Astrocyte (in vitro differentiated cells and primary cell): Measurements from ENCODE around the gene CALM3. TPM values are rescaled to one million over a fixed set of nuclear protein-coding genes. Genes with fewer than 3 reads are reported as not detected.

Source experiments
- DNase-seq: peaks from one replicate; pipeline ENCODE4 v3.0.0-alpha.2; 2010; ENCODE audit warnings: low read depth
- FAIRE-seq: peaks from 2 replicates; lab custom pipeline; 2011; peaks lifted over from hg19 to GRCh38; lab: Jason Lieb, UNC
- H2AFZ ChIP-seq: 2 replicates; pipeline ENCODE4 v1.6.0; 2012; ENCODE audit warnings: low read depth, low read length, inconsistent platforms
- H3K27ac ChIP-seq: 2 replicates; pipeline ENCODE4 v1.5.1; 2011; ENCODE audit warnings: low read depth, low read length, inconsistent platforms
- H3K27me3 ChIP-seq: 2 replicates; pipeline ENCODE4 v1.6.0; 2011; ENCODE audit warnings: low read length, inconsistent platforms; ENCODE audit not compliant: insufficient read depth
- H3K36me3 ChIP-seq: 2 replicates; pipeline ENCODE4 v1.5.1; 2011; ENCODE audit warnings: low read length, inconsistent platforms; ENCODE audit not compliant: insufficient read depth
- H3K4me1 ChIP-seq: 2 replicates; pipeline ENCODE4 v1.5.1; 2011; ENCODE audit warnings: low read length, inconsistent platforms; ENCODE audit not compliant: insufficient read depth
- H3K4me2 ChIP-seq: 2 replicates; pipeline ENCODE4 v1.6.0; 2012; ENCODE audit warnings: low read length, inconsistent platforms
- H3K4me3 ChIP-seq: 2 replicates; pipeline ENCODE4 v1.5.1; 2011; ENCODE audit warnings: low read depth, mild to moderate bottlenecking, low read length, inconsistent platforms; ENCODE audit not compliant: insufficient read depth
- H3K79me2 ChIP-seq: 2 replicates; pipeline ENCODE4 v1.6.0; 2012; ENCODE audit warnings: mild to moderate bottlenecking, low read length, inconsistent platforms; ENCODE audit not compliant: insufficient read depth
- H3K9ac ChIP-seq: 2 replicates; pipeline ENCODE4 v1.6.0; 2012; ENCODE audit warnings: mild to moderate bottlenecking, low read length, inconsistent platforms
- H3K9me3 ChIP-seq: 2 replicates; pipeline ENCODE4 v1.5.1; 2012; ENCODE audit warnings: low read depth, mild to moderate bottlenecking, low read length, inconsistent platforms; ENCODE audit not compliant: insufficient read depth
- H4K20me1 ChIP-seq: 2 replicates; pipeline ENCODE4 v1.6.0; 2012; ENCODE audit warnings: low read length, inconsistent platforms; ENCODE audit not compliant: insufficient read depth
- H3K27ac Mint-ChIP-seq: one replicate; pipeline ENCODE4 v1.8.0; 2021; ENCODE audit warnings: mild to moderate bottlenecking, mixed read lengths; ENCODE audit not compliant: unreplicated experiment
- H3K27me3 Mint-ChIP-seq: one replicate; pipeline ENCODE4 v1.8.0; 2021; ENCODE audit warnings: low read depth, mixed read lengths; ENCODE audit not compliant: unreplicated experiment
- H3K36me3 Mint-ChIP-seq: one replicate; pipeline ENCODE4 v1.8.0; 2021; ENCODE audit warnings: low read depth, mixed read lengths; ENCODE audit not compliant: unreplicated experiment
- H3K4me1 Mint-ChIP-seq: one replicate; pipeline ENCODE4 v1.8.0; 2021; ENCODE audit warnings: low read depth, mixed read lengths; ENCODE audit not compliant: unreplicated experiment
- H3K4me3 Mint-ChIP-seq: one replicate; pipeline ENCODE4 v1.8.0; 2021; ENCODE audit warnings: mild to moderate bottlenecking, moderate library complexity, mixed read lengths; ENCODE audit not compliant: unreplicated experiment
- H3K9me3 Mint-ChIP-seq: one replicate; pipeline ENCODE4 v1.8.0; 2021; ENCODE audit warnings: mild to moderate bottlenecking, mixed read lengths; ENCODE audit not compliant: unreplicated experiment
- EZH2 ChIP-seq: IDR thresholded peaks from 2 replicates; pipeline ENCODE4 v1.6.1; 2012; ENCODE audit warnings: mild to moderate bottlenecking, low read length, inconsistent platforms; ENCODE audit not compliant: insufficient read depth
- total RNA-seq: library from RNA; stranded (reverse); gene quantifications from 2 replicates; pipeline ENCODE4 v1.2.1, GENCODE V29; 2021
- TF ChIP-seq, protein P1 (sequence below): IDR thresholded peaks from 2 replicates; pipeline ENCODE4 v1.5.1; 2011; ENCODE audit warnings: low read depth, mild to moderate bottlenecking, inconsistent platforms, low read length, moderate library complexity; ENCODE audit not compliant: insufficient read depth

Gene CALM3
- total RNA-seq, 1 donor from 2014 or later, result 343 TPM

- no peak for DNase-seq
- Mint-ChIP-seq H3K4me3 (no peak overlapping the region), H3K27me3 (no peaks in the 10 kb centered on the region), H3K27ac (no peak overlapping the region), H3K9me3 (no peaks in the 10 kb centered on the region), H3K4me1 (peaks cover 9% of the 10 kb centered on the region), H3K36me3 (peaks cover 7% of the 10 kb centered on the region)
- H3K4me1 ChIP-seq, result peaks cover 17% of the 10 kb centered on the region
- H3K9ac ChIP-seq, result no peak overlapping the region
- peaks cover 23% of the 10 kb centered on the region for H3K79me2 ChIP-seq
- no peak overlapping the region for H3K27ac ChIP-seq
- no peaks in the 10 kb centered on the region for H3K36me3 ChIP-seq
- H3K4me2 ChIP-seq, result no peak overlapping the region
- TF ChIP-seq, protein P1, sequence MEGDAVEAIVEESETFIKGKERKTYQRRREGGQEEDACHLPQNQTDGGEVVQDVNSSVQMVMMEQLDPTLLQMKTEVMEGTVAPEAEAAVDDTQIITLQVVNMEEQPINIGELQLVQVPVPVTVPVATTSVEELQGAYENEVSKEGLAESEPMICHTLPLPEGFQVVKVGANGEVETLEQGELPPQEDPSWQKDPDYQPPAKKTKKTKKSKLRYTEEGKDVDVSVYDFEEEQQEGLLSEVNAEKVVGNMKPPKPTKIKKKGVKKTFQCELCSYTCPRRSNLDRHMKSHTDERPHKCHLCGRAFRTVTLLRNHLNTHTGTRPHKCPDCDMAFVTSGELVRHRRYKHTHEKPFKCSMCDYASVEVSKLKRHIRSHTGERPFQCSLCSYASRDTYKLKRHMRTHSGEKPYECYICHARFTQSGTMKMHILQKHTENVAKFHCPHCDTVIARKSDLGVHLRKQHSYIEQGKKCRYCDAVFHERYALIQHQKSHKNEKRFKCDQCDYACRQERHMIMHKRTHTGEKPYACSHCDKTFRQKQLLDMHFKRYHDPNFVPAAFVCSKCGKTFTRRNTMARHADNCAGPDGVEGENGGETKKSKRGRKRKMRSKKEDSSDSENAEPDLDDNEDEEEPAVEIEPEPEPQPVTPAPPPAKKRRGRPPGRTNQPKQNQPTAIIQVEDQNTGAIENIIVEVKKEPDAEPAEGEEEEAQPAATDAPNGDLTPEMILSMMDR, result no peak
- no peak for TF ChIP-seq EZH2
- peaks cover 16% of the 10 kb centered on the region for H4K20me1 ChIP-seq
- no peaks in the 10 kb centered on the region for H3K27me3 ChIP-seq
- H3K4me3 ChIP-seq, result no peak overlapping the region
- H3K9me3 ChIP-seq, result no peaks in the 10 kb centered on the region
- no peak for FAIRE-seq
- H2AFZ ChIP-seq, result no peak overlapping the region
Measured at GRCh38 chr19:46598372-46598917, 2.7 kb upstream of the CALM3 start.

DNA sequence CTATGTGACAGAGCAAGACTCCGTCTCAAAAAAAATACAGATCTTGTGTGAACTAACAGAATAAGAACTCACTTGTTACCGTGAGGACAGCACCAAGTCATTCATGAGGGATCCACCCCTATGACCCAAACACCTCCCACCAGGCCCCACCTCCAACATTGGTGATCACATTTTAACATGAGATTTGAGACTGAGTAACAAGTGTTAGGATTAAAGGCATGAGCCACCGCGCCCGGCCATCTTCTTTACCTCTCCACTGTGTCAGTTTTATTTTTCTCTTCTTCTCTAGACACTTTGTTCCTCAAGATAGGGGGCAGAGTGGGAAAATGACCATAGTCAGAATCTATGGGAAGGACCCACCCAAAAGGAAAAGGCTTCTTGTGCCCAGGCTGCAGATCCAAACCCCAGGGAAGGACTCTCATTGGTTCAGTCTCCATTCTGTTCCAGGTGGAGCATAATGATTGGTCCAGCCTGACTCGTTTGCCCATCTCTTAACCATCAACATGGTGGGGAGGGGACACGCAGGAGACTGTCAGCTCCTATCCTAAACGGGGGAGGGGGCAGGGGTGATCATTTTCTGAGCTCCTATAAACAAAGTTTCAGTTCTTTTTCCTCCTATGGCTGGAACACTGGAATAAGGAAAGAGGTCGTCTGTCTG, 1.3 kb upstream of the CALM3 start:
- Mint-ChIP-seq H3K9me3 (no peaks in the 10 kb centered on the region), H3K36me3 (peaks cover 9% of the 10 kb centered on the region), H3K27ac (peak overlapping the region; percentile 100), H3K4me1 (peaks cover 16% of the 10 kb centered on the region), H3K27me3 (no peaks in the 10 kb centered on the region), H3K4me3 (peak overlapping the region; percentile 94)
- Histone ChIP-seq H3K9me3 (no peaks in the 10 kb centered on the region), H3K27me3 (no peaks in the 10 kb centered on the region), H3K4me1 (peaks cover 19% of the 10 kb centered on the region), H3K4me2 (peak overlapping the region; percentile 98), H3K9ac (peak overlapping the region; percentile 100), H2AFZ (peak overlapping the region; percentile 100), H3K36me3 (no peaks in the 10 kb centered on the region), H4K20me1 (peaks cover 30% of the 10 kb centered on the region), H3K79me2 (peaks cover 36% of the 10 kb centered on the region), H3K4me3 (peak overlapping the region; percentile 89), H3K27ac (peak overlapping the region; percentile 100)
- no peak for TF ChIP-seq EZH2
- DNase-seq (no peak), FAIRE-seq (no peak)

DNA sequence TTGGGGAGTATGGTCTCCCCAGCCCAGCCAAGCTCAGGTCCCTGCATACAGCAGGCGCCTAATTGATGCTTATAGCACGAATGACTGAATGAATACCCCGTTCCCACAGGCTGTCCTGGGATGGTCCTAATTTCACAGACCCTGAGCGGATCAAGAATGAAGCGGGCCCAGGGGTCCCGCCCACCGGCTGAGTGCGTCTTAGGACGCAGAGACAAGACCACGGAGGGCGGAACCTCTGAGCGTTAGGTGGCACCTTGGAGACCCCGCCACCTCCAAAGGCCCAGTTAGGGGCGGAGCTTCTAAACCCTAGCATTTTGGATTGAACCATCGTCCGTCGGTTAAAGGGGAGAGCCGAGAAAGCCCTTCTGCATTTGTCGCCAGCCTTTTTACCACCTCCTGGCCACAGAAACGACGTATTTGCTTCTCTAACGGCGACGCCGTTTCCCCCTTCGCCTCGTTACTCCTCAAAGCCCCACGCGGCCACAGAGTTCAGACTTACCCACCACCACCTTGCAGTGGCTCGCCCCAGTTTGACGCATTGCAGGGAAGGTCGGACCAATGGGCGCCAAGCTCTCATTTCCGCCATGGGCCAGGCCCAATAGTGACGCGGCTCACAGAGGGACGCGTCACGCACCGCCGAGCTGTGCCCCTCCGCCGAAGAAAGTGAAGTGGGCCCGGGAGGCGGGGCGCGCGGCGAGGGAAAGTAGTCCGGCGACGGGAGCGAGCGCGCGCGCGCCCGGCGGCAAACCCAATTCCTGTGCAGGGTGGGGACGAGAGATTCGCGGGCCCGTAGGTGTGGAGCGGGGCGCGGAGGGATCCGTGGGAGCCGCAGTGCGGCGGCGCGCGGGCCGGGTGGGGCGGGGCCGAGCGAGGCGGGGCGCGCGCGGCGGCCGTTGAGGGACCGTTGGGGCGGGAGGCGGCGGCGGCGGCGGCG, 479 bp upstream of the CALM3 start:
- H3K27ac ChIP-seq, result peak overlapping the region; percentile 100

More for the DNA sequence above, 479 bp upstream of the CALM3 start:
- H3K4me3 ChIP-seq, result peak overlapping the region; percentile 89
- DNase-seq, result peak; percentile 93
- peaks cover 38% of the 10 kb centered on the region for H4K20me1 ChIP-seq
- Mint-ChIP-seq H3K27ac (peak overlapping the region; percentile 100), H3K4me3 (peak overlapping the region; percentile 94), H3K27me3 (no peaks in the 10 kb centered on the region), H3K9me3 (no peaks in the 10 kb centered on the region), H3K36me3 (peaks cover 10% of the 10 kb centered on the region), H3K4me1 (peaks cover 19% of the 10 kb centered on the region)
- peak overlapping the region; percentile 100 for H2AFZ ChIP-seq
- peaks cover 2% of the 10 kb centered on the region for H3K36me3 ChIP-seq
- no peak for FAIRE-seq
- peak overlapping the region; percentile 98 for H3K4me2 ChIP-seq
- H3K9ac ChIP-seq, result peak overlapping the region; percentile 100
- no peaks in the 10 kb centered on the region for H3K9me3 ChIP-seq
- H3K4me1 ChIP-seq, result peaks cover 19% of the 10 kb centered on the region
- H3K27me3 ChIP-seq, result no peaks in the 10 kb centered on the region
- H3K79me2 ChIP-seq, result peaks cover 44% of the 10 kb centered on the region
- TF ChIP-seq, protein P1, result no peak
- no peak for TF ChIP-seq EZH2
